ENCODE data around the gene CARS2. TPM values are rescaled to one million over a fixed set of nuclear protein-coding genes. Genes with fewer than 3 reads are reported as not detected.

The CARS2 gene
- total RNA-seq, 1 experiment from 2014 or later = 70.9 TPM

DNA sequence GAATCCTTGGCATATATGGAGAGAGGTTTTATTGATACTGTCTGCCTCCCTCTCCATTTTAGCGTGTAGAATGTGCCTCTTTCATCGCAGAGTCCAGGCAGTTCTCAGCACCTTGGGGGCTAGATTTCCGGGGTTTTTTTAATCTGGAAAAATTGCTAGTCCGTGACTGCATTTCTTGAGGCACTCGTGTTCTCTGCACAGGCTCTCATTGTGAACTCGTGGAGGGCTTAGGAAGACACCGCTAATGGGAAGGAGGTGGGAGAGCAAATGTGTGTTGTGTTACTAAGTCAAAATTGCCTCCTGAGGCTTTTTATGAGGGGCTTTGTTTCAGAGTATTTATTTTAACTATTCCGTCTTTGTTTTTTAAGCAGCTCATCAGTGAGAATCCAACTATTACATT lies 17.7 kb upstream of the CARS2 start:
- POLR2A ChIA-PET (ENCODE audit: unreplicated experiment) = no interaction called here
- Histone ChIP-seq H4K20me1 (ENCODE audit: low read length) (no peaks in the 10 kb centered on the region), H3K27ac (ENCODE audit: low read length) (no peak overlapping the region)

DNA sequence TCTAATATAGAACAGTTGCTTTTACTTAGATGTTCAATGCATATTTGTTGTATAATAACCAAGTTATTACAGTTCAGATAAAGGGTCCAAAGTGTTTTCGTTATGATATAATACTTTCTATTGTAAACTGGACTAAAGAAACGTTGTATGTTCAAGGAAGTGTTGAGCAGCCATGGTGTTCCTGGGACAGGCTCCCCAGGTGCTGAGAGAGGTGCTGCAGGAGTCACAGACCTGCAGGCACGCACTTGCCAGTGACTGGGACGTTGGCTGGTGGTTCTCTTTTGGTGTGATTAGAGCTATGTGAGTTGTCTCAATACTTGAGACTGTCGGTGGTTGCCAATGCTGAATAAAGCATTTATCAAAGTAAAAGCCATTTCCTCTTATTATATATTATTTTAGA lies 17.1 kb upstream of the CARS2 start:
- Histone ChIP-seq H3K9me3 (ENCODE audit: low read length) (no peaks in the 10 kb centered on the region), H3F3A (ENCODE audit: low read length, unreplicated experiment) (no peaks in the 10 kb centered on the region), H3K4me3 (ENCODE audit: low read length) (no peak overlapping the region), H3K27me3 (ENCODE audit: low read length) (no peaks in the 10 kb centered on the region), H3K79me2 (ENCODE audit: low read length) (peaks cover 28% of the 10 kb centered on the region), H3K4me1 (ENCODE audit: insufficient read depth, low read length) (peaks cover 3% of the 10 kb centered on the region), H4K20me1 (ENCODE audit: low read length) (peaks cover 3% of the 10 kb centered on the region; the same call in 1 of the 2 replicates), H3K36me3 (ENCODE audit: low read depth, low read length) (peaks cover 4% of the 10 kb centered on the region; the same call in 1 of the 2 replicates), H3K27ac (ENCODE audit: low read length) (no peak overlapping the region), H3K9ac (ENCODE audit: low read length) (no peak overlapping the region), H2AFZ (ENCODE audit: low read length) (no peak overlapping the region), H3K4me2 (ENCODE audit: low read length) (no peak overlapping the region), H3K9me2 (replicated peaks; ENCODE audit: low read length) (no peaks in the 10 kb centered on the region)
- CTCF ChIA-PET = no interaction called here
- DNase-seq = no peak
- POLR2A ChIA-PET (ENCODE audit: unreplicated experiment) = no interaction called here
- no peak for ATAC-seq
- intact Hi-C loops (cut with micrococcal nuclease) = no loop called here
- TF ChIP-seq EZH2phosphoT487 (IDR thresholded peaks at IDR 0.05; ENCODE audit: borderline replicate concordance, low read length) (no peak), EZH2 (IDR thresholded peaks at IDR 0.05; ENCODE audit: low read length, unreplicated experiment) (no peak)
- TF ChIP-seq, protein P1, sequence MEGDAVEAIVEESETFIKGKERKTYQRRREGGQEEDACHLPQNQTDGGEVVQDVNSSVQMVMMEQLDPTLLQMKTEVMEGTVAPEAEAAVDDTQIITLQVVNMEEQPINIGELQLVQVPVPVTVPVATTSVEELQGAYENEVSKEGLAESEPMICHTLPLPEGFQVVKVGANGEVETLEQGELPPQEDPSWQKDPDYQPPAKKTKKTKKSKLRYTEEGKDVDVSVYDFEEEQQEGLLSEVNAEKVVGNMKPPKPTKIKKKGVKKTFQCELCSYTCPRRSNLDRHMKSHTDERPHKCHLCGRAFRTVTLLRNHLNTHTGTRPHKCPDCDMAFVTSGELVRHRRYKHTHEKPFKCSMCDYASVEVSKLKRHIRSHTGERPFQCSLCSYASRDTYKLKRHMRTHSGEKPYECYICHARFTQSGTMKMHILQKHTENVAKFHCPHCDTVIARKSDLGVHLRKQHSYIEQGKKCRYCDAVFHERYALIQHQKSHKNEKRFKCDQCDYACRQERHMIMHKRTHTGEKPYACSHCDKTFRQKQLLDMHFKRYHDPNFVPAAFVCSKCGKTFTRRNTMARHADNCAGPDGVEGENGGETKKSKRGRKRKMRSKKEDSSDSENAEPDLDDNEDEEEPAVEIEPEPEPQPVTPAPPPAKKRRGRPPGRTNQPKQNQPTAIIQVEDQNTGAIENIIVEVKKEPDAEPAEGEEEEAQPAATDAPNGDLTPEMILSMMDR (conservative IDR thresholded peaks at IDR 0.05; ENCODE audit: low read depth, low read length) = no peak
- no TSS peak for BruUV-seq (replicated peaks)

More for the DNA sequence above, 17.7 kb upstream of the CARS2 start:
- CTCF ChIA-PET = no interaction called here
- no peak overlapping the region for H3K4me3 ChIP-seq (ENCODE audit: low read length)
- intact Hi-C loops (cut with micrococcal nuclease) = no loop called here
- H3K9me2 ChIP-seq (replicated peaks; ENCODE audit: low read length) = no peaks in the 10 kb centered on the region
- H3F3A ChIP-seq (ENCODE audit: low read length, unreplicated experiment) = no peaks in the 10 kb centered on the region
- H3K79me2 ChIP-seq (ENCODE audit: low read length) = peaks cover 22% of the 10 kb centered on the region
- TF ChIP-seq, protein P1 (conservative IDR thresholded peaks at IDR 0.05; ENCODE audit: low read depth, low read length) = no peak
- no peak for TF ChIP-seq EZH2phosphoT487 (IDR thresholded peaks at IDR 0.05; ENCODE audit: borderline replicate concordance, low read length)
- TF ChIP-seq EZH2 (IDR thresholded peaks at IDR 0.05; ENCODE audit: low read length, unreplicated experiment) = no peak
- H3K36me3 ChIP-seq (ENCODE audit: low read depth, low read length) = peaks cover 4% of the 10 kb centered on the region; the same call in 1 of the 2 replicates
- no peak overlapping the region for H3K9ac ChIP-seq (ENCODE audit: low read length)
- no peak for ATAC-seq
- H3K4me1 ChIP-seq (ENCODE audit: insufficient read depth, low read length) = no peaks in the 10 kb centered on the region
- no peaks in the 10 kb centered on the region for H3K9me3 ChIP-seq (ENCODE audit: low read length)
- BruUV-seq (replicated peaks) = no TSS peak
- H2AFZ ChIP-seq (ENCODE audit: low read length) = no peak overlapping the region
- DNase-seq = no peak
- H3K4me2 ChIP-seq (ENCODE audit: low read length) = no peak overlapping the region
- no peaks in the 10 kb centered on the region for H3K27me3 ChIP-seq (ENCODE audit: low read length)

DNA sequence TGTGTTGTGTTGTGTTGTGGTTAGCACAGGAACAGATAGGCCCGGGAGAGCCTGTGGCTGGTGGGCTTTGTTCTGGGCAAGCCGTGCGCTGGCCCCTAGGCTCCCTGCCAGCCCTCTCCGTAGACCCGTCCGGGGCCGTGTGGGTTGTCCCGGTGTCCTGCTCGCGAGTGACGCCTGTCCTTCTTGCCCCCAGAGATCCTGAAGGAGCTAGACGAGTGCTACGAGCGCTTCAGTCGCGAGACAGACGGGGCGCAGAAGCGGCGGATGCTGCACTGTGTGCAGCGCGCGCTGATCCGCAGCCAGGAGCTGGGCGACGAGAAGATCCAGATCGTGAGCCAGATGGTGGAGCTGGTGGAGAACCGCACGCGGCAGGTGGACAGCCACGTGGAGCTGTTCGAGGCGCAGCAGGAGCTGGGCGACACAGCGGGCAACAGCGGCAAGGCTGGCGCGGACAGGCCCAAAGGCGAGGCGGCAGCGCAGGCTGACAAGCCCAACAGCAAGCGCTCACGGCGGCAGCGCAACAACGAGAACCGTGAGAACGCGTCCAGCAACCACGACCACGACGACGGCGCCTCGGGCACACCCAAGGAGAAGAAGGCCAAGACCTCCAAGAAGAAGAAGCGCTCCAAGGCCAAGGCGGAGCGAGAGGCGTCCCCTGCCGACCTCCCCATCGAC lies 13.3 kb upstream of the CARS2 start:
- intact Hi-C loops (cut with micrococcal nuclease) = no loop called here
- BruUV-seq (replicated peaks) = no TSS peak
- H3K4me3 ChIP-seq (ENCODE audit: low read length) = no peak overlapping the region
- TF ChIP-seq EZH2phosphoT487 (IDR thresholded peaks at IDR 0.05; ENCODE audit: borderline replicate concordance, low read length) (no peak), EZH2 (IDR thresholded peaks at IDR 0.05; ENCODE audit: low read length, unreplicated experiment) (no peak)
- TF ChIP-seq, protein P1 (conservative IDR thresholded peaks at IDR 0.05; ENCODE audit: low read depth, low read length) = no peak
- peaks cover 18% of the 10 kb centered on the region; the same call in 1 of the 2 replicates for H4K20me1 ChIP-seq (ENCODE audit: low read length)
- no peak overlapping the region for H3K27ac ChIP-seq (ENCODE audit: low read length)
- no peaks in the 10 kb centered on the region for H3F3A ChIP-seq (ENCODE audit: low read length, unreplicated experiment)
- no peak overlapping the region for H3K9ac ChIP-seq (ENCODE audit: low read length)
- peaks cover 5% of the 10 kb centered on the region for H3K4me1 ChIP-seq (ENCODE audit: insufficient read depth, low read length)
- H3K79me2 ChIP-seq (ENCODE audit: low read length) = peaks cover 59% of the 10 kb centered on the region
- H3K4me2 ChIP-seq (ENCODE audit: low read length) = no peak overlapping the region
- H3K27me3 ChIP-seq (ENCODE audit: low read length) = no peaks in the 10 kb centered on the region
- H3K36me3 ChIP-seq (ENCODE audit: low read depth, low read length) = peaks cover 4% of the 10 kb centered on the region; the same call in 1 of the 2 replicates
- ATAC-seq (no peak), DNase-seq (no peak)
- H3K9me3 ChIP-seq (ENCODE audit: low read length) = no peaks in the 10 kb centered on the region
- POLR2A ChIA-PET (ENCODE audit: unreplicated experiment) = no interaction called here
- CTCF ChIA-PET = no interaction called here
- no peak overlapping the region for H2AFZ ChIP-seq (ENCODE audit: low read length)
- no peaks in the 10 kb centered on the region for H3K9me2 ChIP-seq (replicated peaks; ENCODE audit: low read length)
